HEK293T (cell line): ENCODE results near the gene PDF.

ENCODE experiments used
- CTCF ChIA-PET: fragments of 350-600 bp; formaldehyde crosslinking; extraction: SDS; loops from one replicate; lab custom pipeline; 2021; ENCODE audit warnings: antibody characterized with exemption, inconsistent platforms; lab: Yijun Ruan, JAX
- POLR2A ChIA-PET: fragments of 350-600 bp; formaldehyde crosslinking; extraction: SDS; loops from one replicate; lab custom pipeline; 2020; ENCODE audit warnings: antibody characterized with exemption, inconsistent platforms; lab: Yijun Ruan, JAX
- DNase-seq: peaks from one replicate; pipeline ENCODE4 v3.0.0; 2012; ENCODE audit warnings: mixed read lengths; ENCODE audit errors: extremely low spot score
- ARNT ChIP-seq: fragments of 450-650 bp; IDR thresholded peaks from 2 replicates; pipeline ENCODE4 v1.6.1; 2017; ENCODE audit warnings: mild to moderate bottlenecking
- BHLHE40 ChIP-seq: fragments of 450-650 bp; IDR thresholded peaks from 2 replicates; pipeline ENCODE4 v1.6.1; 2016; ENCODE audit warnings: mild to moderate bottlenecking, moderate library complexity, borderline replicate concordance
- CTBP1 ChIP-seq: fragments of 450-650 bp; IDR thresholded peaks from 2 replicates; pipeline ENCODE4 v1.6.1; 2016; ENCODE audit warnings: borderline replicate concordance
- ELF4 ChIP-seq: fragments of 450-650 bp; IDR thresholded peaks from 2 replicates; pipeline ENCODE4 v1.6.1; 2017; ENCODE audit warnings: antibody characterized with exemption
- FOXA1 ChIP-seq: fragments of 450-650 bp; IDR thresholded peaks from 2 replicates; pipeline ENCODE4 v1.6.1; 2016; ENCODE audit warnings: mild to moderate bottlenecking
- FOXK2 ChIP-seq: fragments of 450-650 bp; IDR thresholded peaks from 2 replicates; pipeline ENCODE4 v1.6.1; 2016; ENCODE audit warnings: mild to moderate bottlenecking
- FOXM1 ChIP-seq: fragments of 450-650 bp; IDR thresholded peaks from 2 replicates; pipeline ENCODE4 v1.6.1; 2017; ENCODE audit warnings: mild to moderate bottlenecking, borderline replicate concordance
- HDGF ChIP-seq: fragments of 450-650 bp; IDR thresholded peaks from 2 replicates; pipeline ENCODE4 v1.6.1; 2017; ENCODE audit warnings: antibody characterized with exemption, borderline replicate concordance
- L3MBTL2 ChIP-seq: fragments of 450-650 bp; conservative IDR thresholded peaks from 2 replicates; pipeline ENCODE4 v1.6.1; 2016; ENCODE audit warnings: mild to moderate bottlenecking
- LEF1 ChIP-seq: fragments of 450-650 bp; IDR thresholded peaks from 2 replicates; pipeline ENCODE4 v1.6.1; 2017; ENCODE audit warnings: mild to moderate bottlenecking, borderline replicate concordance
- NFRKB ChIP-seq: fragments of 450-650 bp; IDR thresholded peaks from 2 replicates; pipeline ENCODE4 v1.6.1; 2016; ENCODE audit warnings: mild to moderate bottlenecking, moderate library complexity
- SP1 ChIP-seq: fragments of 450-650 bp; IDR thresholded peaks from 2 replicates; pipeline ENCODE4 v1.6.1; 2017
- SUZ12 ChIP-seq: fragments of 450-650 bp; IDR thresholded peaks from 2 replicates; pipeline ENCODE4 v1.6.1; 2016; ENCODE audit warnings: mild to moderate bottlenecking
- TARDBP ChIP-seq: fragments of 450-650 bp; IDR thresholded peaks from 2 replicates; pipeline ENCODE4 v1.6.1; 2016
- ZNF384 ChIP-seq: fragments of 450-650 bp; IDR thresholded peaks from 2 replicates; pipeline ENCODE4 v1.6.1; 2016
- TF ChIP-seq, protein P1 (sequence below): fragments of 450-650 bp; IDR thresholded peaks from 2 replicates; pipeline ENCODE4 v1.6.1; 2016

The PDF gene

DNA sequence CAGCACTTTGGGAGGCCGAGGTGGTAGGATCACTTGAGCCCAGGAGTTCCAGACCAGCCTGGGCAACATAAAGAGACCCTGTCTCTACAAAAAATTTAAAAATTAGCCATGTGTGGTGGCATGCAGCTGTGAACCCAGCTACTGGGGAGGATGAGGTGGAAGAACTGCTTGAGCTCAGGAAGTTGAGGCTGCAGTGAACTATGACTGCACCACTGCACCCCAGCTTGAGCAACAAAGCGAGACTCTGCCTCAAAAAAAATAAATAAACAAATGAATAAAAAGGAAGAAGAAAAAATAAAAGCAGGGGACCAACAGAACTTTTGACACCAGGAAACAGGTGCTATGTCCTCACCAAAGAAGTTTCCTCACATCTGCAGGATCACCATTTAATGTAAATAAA lies 41.2 kb upstream of the PDF start:
- CTCF ChIA-PET, result no interaction called here
- POLR2A ChIA-PET, result no interaction called here

DNA sequence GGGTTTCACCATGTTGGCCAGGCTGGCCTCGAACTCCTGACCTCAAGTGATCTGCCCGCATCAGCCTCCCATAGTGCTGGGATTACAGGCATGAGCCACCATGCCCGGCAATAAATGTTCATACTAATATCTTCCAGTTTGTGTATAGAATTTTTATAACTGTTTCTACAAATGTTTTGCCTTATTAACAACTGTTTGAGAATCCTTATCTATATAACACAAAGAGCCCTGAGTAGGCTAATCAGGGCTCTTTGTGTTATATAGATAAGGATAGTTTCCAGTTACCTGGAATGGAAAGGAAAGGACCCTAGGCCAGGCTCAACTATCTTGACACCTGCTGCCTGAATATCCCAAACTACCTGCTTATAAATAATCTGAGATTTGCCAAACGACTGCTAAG lies 38.5 kb upstream of the PDF start:
- CTCF ChIA-PET, result no interaction called here
- no peak for DNase-seq
- POLR2A ChIA-PET, result no interaction called here
- TF ChIP-seq SUZ12 (no peak), LEF1 (no peak), NFRKB (no peak), FOXA1 (no peak), HDGF (no peak), ARNT (no peak), ELF4 (no peak), CTBP1 (no peak), SP1 (no peak), FOXK2 (no peak), FOXM1 (no peak), ZNF384 (no peak), BHLHE40 (no peak), L3MBTL2 (no peak), TARDBP (no peak)
- TF ChIP-seq, protein P1, sequence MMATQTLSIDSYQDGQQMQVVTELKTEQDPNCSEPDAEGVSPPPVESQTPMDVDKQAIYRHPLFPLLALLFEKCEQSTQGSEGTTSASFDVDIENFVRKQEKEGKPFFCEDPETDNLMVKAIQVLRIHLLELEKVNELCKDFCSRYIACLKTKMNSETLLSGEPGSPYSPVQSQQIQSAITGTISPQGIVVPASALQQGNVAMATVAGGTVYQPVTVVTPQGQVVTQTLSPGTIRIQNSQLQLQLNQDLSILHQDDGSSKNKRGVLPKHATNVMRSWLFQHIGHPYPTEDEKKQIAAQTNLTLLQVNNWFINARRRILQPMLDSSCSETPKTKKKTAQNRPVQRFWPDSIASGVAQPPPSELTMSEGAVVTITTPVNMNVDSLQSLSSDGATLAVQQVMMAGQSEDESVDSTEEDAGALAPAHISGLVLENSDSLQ, result no peak

More for the DNA sequence above, 41.2 kb upstream of the PDF start:
- no peak for TF ChIP-seq LEF1
- no peak for TF ChIP-seq NFRKB
- no peak for TF ChIP-seq FOXM1
- no peak for TF ChIP-seq HDGF
- TF ChIP-seq, protein P1, result no peak
- no peak for TF ChIP-seq FOXK2
- no peak for TF ChIP-seq TARDBP
- no peak for TF ChIP-seq ELF4
- no peak for DNase-seq

DNA sequence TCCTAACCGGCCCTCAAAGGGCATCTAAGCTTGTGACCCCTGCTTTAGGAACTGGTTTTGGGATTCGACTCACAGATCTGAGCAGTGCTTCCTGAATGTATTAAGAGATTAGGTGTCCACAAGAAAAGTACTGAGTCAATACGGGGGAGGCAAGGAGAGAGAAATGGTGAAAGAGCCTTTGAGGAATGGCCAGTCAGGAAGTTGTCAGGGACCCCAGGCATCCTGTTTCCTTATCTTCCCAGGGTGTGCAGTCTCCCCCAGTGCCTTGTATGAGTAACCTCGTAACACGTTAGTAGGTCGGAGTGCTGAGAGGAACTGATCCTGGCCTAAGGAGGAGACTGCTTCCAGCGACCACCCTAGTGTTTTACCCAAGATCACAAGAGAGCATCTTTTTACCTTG lies 37.6 kb upstream of the PDF start:
- no peak for DNase-seq
- TF ChIP-seq NFRKB (no peak), HDGF (no peak), TARDBP (no peak), SP1 (no peak), ELF4 (no peak), FOXA1 (no peak), CTBP1 (no peak), BHLHE40 (no peak), SUZ12 (no peak), LEF1 (no peak), FOXM1 (no peak)
- POLR2A ChIA-PET, result no interaction called here
- CTCF ChIA-PET, result no interaction called here

DNA sequence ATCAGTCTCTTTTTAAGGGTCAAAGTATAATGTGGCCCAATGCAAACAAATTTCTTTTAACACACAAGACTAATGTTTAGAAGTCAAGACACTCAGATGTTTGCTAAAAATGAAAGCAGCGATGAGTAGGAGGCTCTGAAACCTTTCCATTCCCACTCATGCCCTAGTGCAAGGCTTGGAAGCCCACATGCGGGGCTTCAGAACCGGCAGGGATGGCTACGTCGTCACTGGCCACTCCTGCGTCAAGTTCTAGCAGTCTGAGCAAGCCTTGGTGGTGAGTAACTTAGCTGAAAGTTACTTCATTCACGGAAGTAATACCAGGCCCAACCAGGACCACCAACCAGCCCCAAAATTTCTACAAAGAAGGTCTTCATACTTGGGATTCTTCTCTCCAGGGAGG lies 36.0 kb upstream of the PDF start:
- ChIA-PET POLR2A (no interaction called here), CTCF (interaction anchor here (0.7 kb wide), 1 partner anchor 9 kb away, joined by 3 read pairs; no protein-coding TSS in a partner anchor)
- no peak for DNase-seq
- no peak for TF ChIP-seq FOXA1
- TF ChIP-seq ELF4, result no peak
- TF ChIP-seq NFRKB, result no peak
- no peak for TF ChIP-seq FOXK2
- TF ChIP-seq ARNT, result no peak
- no peak for TF ChIP-seq ZNF384
- TF ChIP-seq CTBP1, result no peak
- TF ChIP-seq, protein P1, result no peak

DNA sequence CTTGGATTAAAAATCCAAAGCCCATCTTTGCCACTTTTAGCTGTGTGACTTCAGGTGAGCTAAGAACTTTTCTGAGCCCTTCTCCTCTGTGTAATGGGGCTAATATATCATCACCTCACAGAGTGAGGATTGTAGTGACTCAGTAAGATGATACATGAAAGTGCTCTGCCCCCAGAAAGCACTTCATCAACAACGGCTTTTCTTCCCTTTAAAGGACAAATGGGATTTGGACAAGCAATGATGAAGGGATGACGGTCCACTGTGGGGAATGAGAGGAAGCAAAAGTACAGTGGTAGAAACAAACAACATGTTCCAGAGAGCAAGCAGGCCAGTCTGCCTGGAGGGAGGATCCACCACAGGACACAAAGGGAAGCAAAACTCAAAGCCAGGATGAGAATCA lies 35.5 kb upstream of the PDF start:
- CTCF ChIA-PET, result no interaction called here
- TF ChIP-seq HDGF (no peak), ELF4 (no peak), FOXK2 (no peak), FOXM1 (no peak), L3MBTL2 (no peak), ARNT (no peak), TARDBP (no peak), SP1 (no peak), ZNF384 (no peak), FOXA1 (no peak), LEF1 (no peak), CTBP1 (no peak), SUZ12 (no peak)
- TF ChIP-seq, protein P1, result no peak
- DNase-seq, result no peak
- POLR2A ChIA-PET, result no interaction called here

DNA sequence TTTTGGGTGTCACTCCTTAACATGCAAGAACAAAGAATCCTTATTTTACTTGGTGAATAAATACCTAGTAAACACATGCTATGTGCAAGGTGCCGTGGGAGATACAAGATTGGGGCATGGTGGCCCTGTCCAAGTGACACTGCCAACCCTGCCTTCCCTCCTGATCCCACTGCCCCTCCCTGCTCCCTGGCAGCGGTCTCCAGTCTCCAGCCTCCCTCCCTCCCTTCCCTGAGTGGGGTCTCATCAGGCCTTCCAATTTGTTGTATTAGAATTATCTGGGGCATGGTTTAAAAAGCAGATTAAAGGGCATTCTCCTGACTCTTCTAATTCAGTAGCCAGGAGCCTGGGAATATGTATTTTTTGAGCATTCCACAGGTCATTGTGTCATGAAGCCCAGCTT lies 33.7 kb upstream of the PDF start:
- POLR2A ChIA-PET, result no interaction called here
- CTCF ChIA-PET, result no interaction called here

More for the DNA sequence above, 33.7 kb upstream of the PDF start:
- TF ChIP-seq NFRKB (no peak), FOXM1 (no peak), ZNF384 (no peak)
- DNase-seq, result no peak
